ENCODE data around the gene MAP6D1.

MAP6D1 gene

GRCh38 chr3:183825456-183826161 lies at the start of gene MAP6D1:
Gene MAP6D1 (minus strand): TSS chr3:183825577. CDS start chr3:183825547, 30 bp downstream.
- TF ChIP-seq CTCF (conservative IDR thresholded peaks at IDR 0.05; ENCODE audit: low read depth, low read length) = peak; percentile 48
- H3K4me3 ChIP-seq (ENCODE audit: low read depth, low read length) = peak within 1 kb of the TSS; percentile 67
- peak; percentile 48 for DNase-seq (ENCODE audit: low read depth)

GRCh38 chr3:183873914-183874313 lies 48.5 kb upstream of the MAP6D1 start:
- H3K4me3 ChIP-seq (ENCODE audit: low read depth, low read length) = no peak overlapping the region
- no peak for DNase-seq (ENCODE audit: low read depth)
- no peak for TF ChIP-seq CTCF (conservative IDR thresholded peaks at IDR 0.05; ENCODE audit: low read depth, low read length)

GRCh38 chr3:183871541-183871940 lies 46.2 kb upstream of the MAP6D1 start:
- DNase-seq (ENCODE audit: low read depth) = no peak

GRCh38 chr3:183870563-183870962 lies 45.2 kb upstream of the MAP6D1 start:
- no peak for DNase-seq (ENCODE audit: low read depth)
- TF ChIP-seq CTCF (conservative IDR thresholded peaks at IDR 0.05; ENCODE audit: low read depth, low read length) = no peak
- H3K4me3 ChIP-seq (ENCODE audit: low read depth, low read length) = no peak overlapping the region

More at GRCh38 chr3:183871541-183871940, 46.2 kb upstream of the MAP6D1 start:
- H3K4me3 ChIP-seq (ENCODE audit: low read depth, low read length) = no peak overlapping the region
- TF ChIP-seq CTCF (conservative IDR thresholded peaks at IDR 0.05; ENCODE audit: low read depth, low read length) = no peak

- no peak for DNase-seq (ENCODE audit: low read depth)
- TF ChIP-seq CTCF (conservative IDR thresholded peaks at IDR 0.05; ENCODE audit: low read depth, low read length) = no peak
Measured at GRCh38 chr3:183868796-183869195, 43.4 kb upstream of the MAP6D1 start.

GRCh38 chr3:183862610-183863009 lies 37.2 kb upstream of the MAP6D1 start:
- no peak overlapping the region for H3K4me3 ChIP-seq (ENCODE audit: low read depth, low read length)
- no peak for TF ChIP-seq CTCF (conservative IDR thresholded peaks at IDR 0.05; ENCODE audit: low read depth, low read length)
- no peak for DNase-seq (ENCODE audit: low read depth)

More at GRCh38 chr3:183868796-183869195, 43.4 kb upstream of the MAP6D1 start:
- H3K4me3 ChIP-seq (ENCODE audit: low read depth, low read length) = no peak overlapping the region

- H3K4me3 ChIP-seq (ENCODE audit: low read depth, low read length) = no peak overlapping the region
- peak; percentile 9 for DNase-seq (ENCODE audit: low read depth)
- no peak for TF ChIP-seq CTCF (conservative IDR thresholded peaks at IDR 0.05; ENCODE audit: low read depth, low read length)
Measured at GRCh38 chr3:183857863-183858262, 32.5 kb upstream of the MAP6D1 start.

Measured in choroid plexus epithelial cell (primary cell).